GM19035 (cell line): Measurements from ENCODE around the gene EEF1E1.
"Not testable (repeated sequence)": the region's sequence is repeated elsewhere in the genome, so short reads cannot be mapped to it uniquely, and the experiment has no call there.

Source experiments
- ATAC-seq: cut with Tn5 transposase; IDR thresholded peaks from one replicate; pipeline ENCODE4 v1.9.1; 2021; ENCODE audit not compliant: unreplicated experiment

EEF1E1 gene

DNA sequence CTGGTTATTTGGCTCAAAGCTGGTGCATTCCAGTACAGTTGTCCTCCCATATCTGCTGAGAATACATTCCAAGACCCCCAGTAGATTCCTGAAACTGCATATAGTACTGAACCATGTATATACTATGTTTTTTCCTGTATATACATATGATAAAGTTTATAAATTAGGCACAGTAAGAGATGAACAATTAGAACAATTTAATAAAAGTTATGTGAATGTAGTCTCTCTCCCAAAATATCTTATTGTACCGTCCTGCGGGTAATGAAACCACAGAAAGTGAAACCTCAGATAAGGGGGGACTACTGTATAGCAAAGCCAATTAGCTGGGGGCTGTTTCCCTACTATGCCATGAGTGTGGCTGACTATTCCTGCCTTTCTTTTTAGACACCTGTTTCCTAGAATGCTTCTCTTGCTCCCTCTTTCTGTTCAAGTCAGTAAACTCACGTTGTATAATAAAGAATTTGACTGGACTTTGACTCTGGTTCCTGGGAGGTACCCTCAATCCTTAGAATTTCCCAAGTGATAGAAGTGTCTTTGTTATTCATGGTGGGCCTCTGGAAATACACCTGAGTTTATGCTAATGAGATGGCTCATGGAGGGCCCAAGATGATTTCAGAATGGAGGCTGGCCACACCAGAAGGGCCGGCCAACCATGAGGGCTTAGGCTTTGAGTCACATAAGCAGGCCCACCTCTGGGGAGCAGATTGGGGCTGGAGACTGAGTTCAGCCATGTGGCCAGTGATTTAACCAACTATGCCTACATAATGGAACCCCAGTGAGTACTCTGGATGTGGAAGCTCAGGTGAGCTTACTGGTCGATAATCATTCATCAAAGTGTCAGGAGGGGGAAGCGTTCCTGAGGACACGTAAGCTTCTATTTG, 37.5 kb downstream of the EEF1E1 start:
- no peak for ATAC-seq

- ATAC-seq, result peak; percentile 85
These were observed 38.3 kb downstream of the EEF1E1 start, which contains the start of gene BLOC1S5 for GRCh38 chr6:8063761-8064637. TSS of gene BLOC1S5 (minus strand) at chr6:8064389. CDS start at chr6:8064376, 13 bp downstream.

GRCh38 chr6:8061736-8062135, 40.6 kb downstream of the EEF1E1 start:
- no peak for ATAC-seq

DNA sequence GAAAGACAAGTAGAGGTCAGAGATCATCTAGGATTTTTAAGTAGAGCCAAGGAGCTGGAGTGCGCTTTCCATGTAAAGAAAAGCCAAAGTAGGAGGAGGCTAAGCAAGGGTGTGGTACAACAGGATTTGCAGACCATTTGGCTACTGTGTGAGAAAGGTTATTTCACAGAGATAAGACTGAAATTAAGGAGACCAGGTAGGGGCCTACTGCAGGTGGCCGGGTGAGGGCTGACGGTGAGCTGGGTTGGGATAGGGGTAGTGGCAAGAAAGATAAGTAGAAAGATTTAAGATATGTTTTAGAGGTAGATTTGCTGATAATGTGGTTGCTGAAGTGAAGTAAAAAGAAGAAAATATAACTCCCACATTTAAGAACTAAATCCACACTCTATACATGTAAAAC, 42.0 kb downstream of the EEF1E1 start:
- ATAC-seq, result no peak

DNA sequence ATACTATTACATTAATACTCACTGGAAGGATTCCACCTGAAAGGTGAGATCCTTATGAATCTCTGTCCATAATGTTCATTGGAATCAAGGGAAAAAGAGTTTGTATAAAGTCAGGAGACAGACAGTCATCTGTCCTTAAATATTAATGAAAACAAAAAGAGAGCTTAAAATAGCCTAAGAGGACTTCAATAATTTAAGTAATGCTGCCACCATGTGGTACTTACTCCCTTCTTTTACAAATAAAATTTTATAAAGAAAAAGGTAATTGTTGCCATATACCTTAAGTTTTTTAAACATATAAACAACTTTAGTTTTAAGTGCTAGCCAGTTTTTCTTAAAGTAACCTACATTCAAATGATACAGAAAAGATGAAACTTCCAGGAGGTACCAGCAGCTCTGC, 43.2 kb downstream of the EEF1E1 start:
- no peak for ATAC-seq

GRCh38 chr6:8057793-8058192, 44.6 kb downstream of the EEF1E1 start:
- ATAC-seq, result no peak

DNA sequence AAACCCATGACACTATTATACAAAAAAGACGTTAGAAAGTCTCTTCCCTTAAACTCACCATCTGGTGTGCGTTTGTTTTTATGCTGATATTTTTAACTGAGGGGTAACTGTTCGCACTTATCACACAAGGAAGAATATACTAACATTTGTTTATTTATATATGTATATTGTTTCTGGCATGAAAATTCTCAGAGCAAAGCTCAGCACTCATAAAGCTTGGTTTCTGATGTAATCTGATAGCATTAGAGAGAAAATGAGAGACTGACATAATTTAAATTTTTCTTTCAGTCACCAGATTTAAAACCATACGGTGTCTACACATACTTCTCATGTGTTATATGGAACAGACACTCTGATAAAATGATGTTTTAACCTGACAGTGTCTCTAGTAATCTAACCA, 45.1 kb downstream of the EEF1E1 start:
- ATAC-seq, result no peak

GRCh38 chr6:8054276-8054675, 48.1 kb downstream of the EEF1E1 start:
- no peak for ATAC-seq

DNA sequence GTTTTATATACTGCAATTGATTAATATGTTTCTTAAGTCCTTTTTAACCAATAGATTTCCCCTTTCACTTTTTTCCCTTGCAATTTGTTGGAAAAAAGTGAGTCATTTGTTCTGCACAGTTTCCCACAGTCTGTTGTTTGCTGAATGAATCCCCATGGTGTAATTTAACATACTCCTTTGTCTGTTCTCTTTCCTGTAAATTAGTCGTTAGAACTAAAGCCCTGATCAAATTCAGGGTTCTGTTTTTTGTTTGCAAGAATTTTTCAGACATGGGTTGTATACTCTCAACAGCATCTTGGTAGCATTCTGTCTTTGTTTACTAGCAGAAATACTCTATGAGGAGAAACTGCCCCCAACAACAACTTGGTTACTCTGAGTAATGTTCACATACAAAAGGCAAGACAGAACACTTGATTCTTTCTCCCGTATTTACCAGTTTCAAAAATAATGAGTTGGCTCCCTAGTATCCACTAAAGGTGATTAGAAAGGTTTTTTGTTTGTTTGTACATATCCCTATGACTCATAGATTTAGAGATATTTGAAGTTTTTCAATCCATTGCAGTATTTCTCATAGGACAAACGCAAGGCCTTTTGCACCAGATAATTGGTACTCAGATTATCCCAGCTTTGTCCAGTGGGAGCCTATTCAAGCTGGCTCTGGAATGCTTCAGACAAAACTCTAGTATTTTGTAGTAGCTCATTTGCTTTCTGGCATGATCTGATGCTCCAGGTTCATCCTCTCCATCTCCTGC, 54.6 kb downstream of the EEF1E1 start:
- no peak for ATAC-seq

GRCh38 chr6:8045769-8046168, 56.6 kb downstream of the EEF1E1 start:
- not testable (repeated sequence) for ATAC-seq

- ATAC-seq, result no peak
These were observed 59.1 kb downstream of the EEF1E1 start for GRCh38 chr6:8043221-8043620.

- no peak for ATAC-seq
These were observed 60.3 kb downstream of the EEF1E1 start for GRCh38 chr6:8041913-8042583.

- not testable (repeated sequence) for ATAC-seq
These were observed 68.2 kb downstream of the EEF1E1 start for GRCh38 chr6:8034107-8034506.

- no peak for ATAC-seq
These were observed 71.4 kb downstream of the EEF1E1 start for GRCh38 chr6:8030920-8031319.
